ENCODE measurements around the gene DDX24. TPM values are rescaled to one million over a fixed set of nuclear protein-coding genes. Genes with fewer than 3 reads are reported as not detected.

Gene DDX24
- total and polyA plus RNA-seq, 5 donors from 2014 or later: 221 to 518 (median 257) TPM

DNA sequence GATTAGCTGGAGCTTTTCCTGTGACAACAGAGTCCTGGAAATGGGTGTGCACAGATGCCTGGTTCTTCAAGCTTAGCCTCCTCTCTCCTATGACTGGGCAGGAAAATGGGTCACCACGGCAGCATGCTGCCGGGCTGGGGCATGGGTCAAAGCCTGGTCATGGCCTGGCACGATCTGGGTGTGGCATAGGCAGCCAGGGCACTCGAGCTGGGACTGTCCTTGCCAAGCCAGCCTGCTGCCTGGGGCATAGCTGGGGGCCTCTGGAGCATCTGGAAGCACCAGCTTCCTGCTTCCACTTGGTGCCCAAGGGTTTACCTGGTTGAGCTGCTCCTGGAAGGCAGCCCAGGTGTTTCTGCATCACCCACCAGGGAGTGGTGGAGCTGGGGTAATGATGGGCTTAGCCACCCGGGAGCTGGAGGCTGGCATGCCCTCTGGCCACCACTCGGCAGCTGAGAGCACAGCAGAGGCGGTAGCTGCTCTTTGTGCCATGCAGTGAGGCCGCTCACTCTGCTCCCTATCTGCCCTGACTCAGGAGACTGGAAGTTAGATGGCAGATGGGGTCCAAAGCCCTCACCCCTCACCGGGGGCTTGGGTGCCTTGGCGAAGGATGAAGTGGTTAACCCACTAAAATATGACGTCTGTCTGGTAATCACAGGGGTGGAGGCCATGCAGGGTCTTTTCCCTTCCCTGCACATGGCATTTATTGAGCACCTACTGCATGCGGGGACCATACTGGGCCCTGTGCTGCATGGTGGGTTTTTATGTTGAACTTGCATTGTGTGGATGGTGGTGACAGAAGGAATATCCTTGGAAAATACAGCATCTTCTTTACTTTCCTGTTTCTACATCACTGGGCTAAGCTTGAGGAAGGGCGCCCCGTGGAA, 53.2 kb downstream of the DDX24 start:
- Mint-ChIP-seq H3K4me3 (peak overlapping the region; percentile 59 to 80 (median 72)), H3K27me3 (peaks cover 5% of the 10 kb centered on the region), H3K9me3 (no peaks in the 10 kb centered on the region), H3K36me3 (no peaks in the 10 kb centered on the region), H3K27ac (peak overlapping the region in 1 of 3 donors; percentile 25), H3K4me1 (peaks cover 0 to 21% (median 14%) of the 10 kb centered on the region in 4 donors)
- no peaks in the 10 kb centered on the region for H3K27me3 ChIP-seq (ENCODE audit: control insufficient read depth, insufficient read depth, low read length)
- DNase-seq (no peak), ATAC-seq (ENCODE audit: low read depth in 2 of 2) (no peak)
- no peak overlapping the region for H3K27ac ChIP-seq (ENCODE audit: insufficient read depth, low read length, poor library complexity, severe bottlenecking)
- no peak overlapping the region for H3K4me3 ChIP-seq (ENCODE audit: low read depth, low read length)
- H3K4me1 ChIP-seq (ENCODE audit: control insufficient read depth, insufficient read depth, low read length, poor library complexity, severe bottlenecking): peaks cover 10% of the 10 kb centered on the region
- no peaks in the 10 kb centered on the region for H3K36me3 ChIP-seq (ENCODE audit: control insufficient read depth, insufficient read depth, low read length)
- no peaks in the 10 kb centered on the region for H3K9me3 ChIP-seq (ENCODE audit: control insufficient read depth in 2 of 2, low read length in 2 of 2)

DNA sequence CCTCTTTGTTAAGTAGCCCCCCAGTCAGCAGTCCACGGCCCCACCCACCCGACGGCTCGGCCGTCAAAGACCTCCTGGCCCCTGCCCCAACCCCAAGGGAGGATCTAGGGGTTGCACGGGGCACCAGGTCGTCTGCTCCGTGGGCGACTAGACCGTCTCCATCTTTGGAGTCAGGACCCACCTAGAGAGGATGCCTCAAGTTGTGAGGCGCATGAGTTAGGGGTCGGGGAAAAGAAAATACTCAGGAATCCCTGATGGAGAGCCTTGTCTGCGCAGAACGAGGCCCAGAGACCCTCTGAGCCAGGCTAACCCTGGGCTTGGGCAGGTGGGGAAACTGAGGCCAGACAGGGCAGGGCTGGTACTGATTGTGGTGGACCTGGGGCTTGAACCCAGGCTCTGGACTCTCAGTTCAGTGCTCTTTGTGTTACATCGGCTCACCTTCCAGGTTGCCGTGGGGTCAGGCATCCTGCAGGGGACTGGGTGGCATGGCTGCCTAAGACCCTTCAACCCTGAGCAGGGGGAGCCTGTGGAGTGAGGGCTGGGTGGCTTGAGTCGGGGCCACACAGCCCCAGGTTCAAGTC, 54.0 kb downstream of the DDX24 start:
- H3K4me1 ChIP-seq (ENCODE audit: control insufficient read depth, insufficient read depth, low read length, poor library complexity, severe bottlenecking): peaks cover 10% of the 10 kb centered on the region
- no peak overlapping the region for H3K4me3 ChIP-seq (ENCODE audit: low read depth, low read length)
- H3K36me3 Mint-ChIP-seq: no peaks in the 10 kb centered on the region

DNA sequence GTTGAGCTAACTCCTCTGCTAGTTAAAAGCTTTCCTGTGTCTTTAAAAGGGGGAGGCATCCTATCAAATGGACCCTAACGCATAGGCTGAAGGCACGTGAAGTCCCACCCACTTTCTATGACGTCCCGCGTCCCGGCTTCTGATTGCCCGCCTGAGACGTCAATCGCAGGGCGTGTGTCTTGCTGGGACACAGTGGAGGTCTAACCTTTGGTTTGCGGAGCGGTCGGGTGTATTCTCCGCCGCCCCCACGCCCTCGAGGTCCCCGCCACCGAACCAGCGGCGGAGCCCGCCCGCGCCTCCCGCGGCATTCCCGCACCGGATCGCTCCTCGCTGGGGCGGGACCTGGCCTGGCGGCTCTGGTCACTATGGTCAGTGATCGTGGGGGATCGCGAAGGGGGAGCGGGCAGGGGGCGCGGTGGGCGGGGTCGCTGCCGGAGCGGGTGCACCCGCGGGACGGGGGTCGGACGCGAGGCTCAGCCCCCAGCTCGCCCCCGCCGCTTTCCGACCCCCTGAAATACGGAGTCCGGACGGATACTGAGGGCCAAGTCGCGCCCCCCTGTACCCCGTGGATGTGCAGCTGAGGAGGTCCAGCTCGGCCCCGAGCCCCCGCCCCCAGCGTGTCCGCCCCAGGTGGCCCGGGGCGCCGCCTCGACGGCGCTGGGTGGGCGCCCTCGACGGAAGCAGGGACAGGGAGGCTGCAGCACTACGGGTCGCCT, 54.7 kb downstream of the DDX24 start, which contains the start of gene OTUB2:
TSS of gene OTUB2 (plus strand) at position 168 of the 716 bp plus-strand sequence. CDS start at position 366, 198 bp downstream.
- no peaks in the 10 kb centered on the region for H3K36me3 Mint-ChIP-seq
- Histone ChIP-seq H3K9me3 (ENCODE audit: control insufficient read depth in 2 of 2, low read length in 2 of 2) (no peaks in the 10 kb centered on the region), H3K27me3 (ENCODE audit: control insufficient read depth, insufficient read depth, low read length) (no peaks in the 10 kb centered on the region), H3K4me1 (ENCODE audit: control insufficient read depth, insufficient read depth, low read length, poor library complexity, severe bottlenecking) (peaks cover 14% of the 10 kb centered on the region), H3K36me3 (ENCODE audit: control insufficient read depth, insufficient read depth, low read length) (no peaks in the 10 kb centered on the region), H3K4me3 (ENCODE audit: low read depth, low read length) (peak within 1 kb of the TSS; percentile 71), H3K27ac (ENCODE audit: insufficient read depth, low read length, poor library complexity, severe bottlenecking) (no peak within 1 kb of the TSS)
- peak within 1 kb of the TSS; percentile 65 to 88 (median 84) for H3K4me3 Mint-ChIP-seq
- DNase-seq: peak; percentile 87 to 99 (median 96)
- H3K27me3 Mint-ChIP-seq: peaks cover 5% of the 10 kb centered on the region
- H3K27ac Mint-ChIP-seq: peak within 1 kb of the TSS in 1 of 3 donors; percentile 80
- ATAC-seq (ENCODE audit: low read depth in 2 of 2): peak; percentile 99 to 100
- peaks cover 0 to 28% (median 17%) of the 10 kb centered on the region in 4 donors for H3K4me1 Mint-ChIP-seq
- H3K9me3 Mint-ChIP-seq: no peaks in the 10 kb centered on the region

More for the DNA sequence above, 54.0 kb downstream of the DDX24 start:
- no peaks in the 10 kb centered on the region for H3K9me3 ChIP-seq (ENCODE audit: control insufficient read depth in 2 of 2, low read length in 2 of 2)
- ATAC-seq (ENCODE audit: low read depth in 2 of 2) (no peak), DNase-seq (no peak)
- Mint-ChIP-seq H3K27me3 (peaks cover 5% of the 10 kb centered on the region), H3K4me3 (peak overlapping the region; percentile 21 to 73 (median 60)), H3K4me1 (peaks cover 0 to 26% (median 17%) of the 10 kb centered on the region in 4 donors), H3K27ac (peak overlapping the region in 1 of 3 donors; percentile 25), H3K9me3 (no peaks in the 10 kb centered on the region)
- no peaks in the 10 kb centered on the region for H3K27me3 ChIP-seq (ENCODE audit: control insufficient read depth, insufficient read depth, low read length)
- no peaks in the 10 kb centered on the region for H3K36me3 ChIP-seq (ENCODE audit: control insufficient read depth, insufficient read depth, low read length)
- no peak overlapping the region for H3K27ac ChIP-seq (ENCODE audit: insufficient read depth, low read length, poor library complexity, severe bottlenecking)

DNA sequence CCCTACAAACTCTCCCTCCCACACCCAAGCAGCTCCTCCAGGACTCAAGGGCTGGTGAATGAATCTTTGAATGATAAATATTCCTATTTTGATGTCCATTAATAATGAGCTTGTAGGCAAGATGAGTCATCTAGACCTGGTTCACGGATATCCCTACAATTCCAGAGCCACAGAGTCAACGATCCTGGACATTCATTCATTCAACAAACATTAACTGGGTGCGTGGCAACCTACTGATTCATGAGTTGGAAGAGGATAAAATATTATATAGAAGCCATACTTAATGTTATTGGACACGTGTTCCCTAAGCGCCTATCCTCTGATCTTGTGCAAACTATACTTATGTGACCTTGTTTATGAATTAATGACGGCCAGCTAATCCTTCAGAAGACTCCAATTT, 55.3 kb downstream of the DDX24 start:
- H3K27me3 Mint-ChIP-seq: peaks cover 5% of the 10 kb centered on the region
- peak overlapping the region; percentile 71 for H3K4me3 ChIP-seq (ENCODE audit: low read depth, low read length)
- peaks cover 14% of the 10 kb centered on the region for H3K4me1 ChIP-seq (ENCODE audit: control insufficient read depth, insufficient read depth, low read length, poor library complexity, severe bottlenecking)
- no peaks in the 10 kb centered on the region for H3K36me3 ChIP-seq (ENCODE audit: control insufficient read depth, insufficient read depth, low read length)
- DNase-seq (no peak), ATAC-seq (ENCODE audit: low read depth in 2 of 2) (no peak)
- peak overlapping the region; percentile 65 to 88 (median 84) for H3K4me3 Mint-ChIP-seq
- peaks cover 0 to 28% (median 17%) of the 10 kb centered on the region in 4 donors for H3K4me1 Mint-ChIP-seq
- H3K36me3 Mint-ChIP-seq: no peaks in the 10 kb centered on the region
- H3K9me3 Mint-ChIP-seq: no peaks in the 10 kb centered on the region
- no peak overlapping the region for H3K27ac ChIP-seq (ENCODE audit: insufficient read depth, low read length, poor library complexity, severe bottlenecking)
- H3K9me3 ChIP-seq (ENCODE audit: control insufficient read depth in 2 of 2, low read length in 2 of 2): no peaks in the 10 kb centered on the region
- no peaks in the 10 kb centered on the region for H3K27me3 ChIP-seq (ENCODE audit: control insufficient read depth, insufficient read depth, low read length)
- H3K27ac Mint-ChIP-seq: no peak overlapping the region

DNA sequence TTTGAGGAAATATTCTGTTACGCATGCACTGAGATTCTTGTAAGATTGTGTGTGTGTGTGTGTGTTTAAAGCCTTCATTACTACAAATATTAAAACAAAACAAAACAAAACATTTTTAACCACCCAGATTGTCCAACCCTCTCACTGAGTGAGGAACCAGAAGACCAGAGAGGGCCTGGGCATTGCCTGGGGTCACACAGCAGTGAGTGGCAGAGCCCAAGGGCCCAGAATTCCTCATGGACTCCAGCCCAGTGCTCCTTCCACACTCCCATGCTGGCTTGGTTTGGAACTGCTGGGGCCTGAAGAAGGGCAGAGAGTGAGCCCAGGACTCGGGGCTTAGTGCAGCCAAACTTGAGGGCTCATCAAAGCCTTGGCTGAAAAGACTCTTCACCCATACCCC, 56.5 kb downstream of the DDX24 start:
- no peak overlapping the region for H3K27ac Mint-ChIP-seq
- Histone ChIP-seq H3K27ac (ENCODE audit: insufficient read depth, low read length, poor library complexity, severe bottlenecking) (no peak overlapping the region), H3K27me3 (ENCODE audit: control insufficient read depth, insufficient read depth, low read length) (no peaks in the 10 kb centered on the region), H3K9me3 (ENCODE audit: control insufficient read depth in 2 of 2, low read length in 2 of 2) (no peaks in the 10 kb centered on the region), H3K36me3 (ENCODE audit: control insufficient read depth, insufficient read depth, low read length) (no peaks in the 10 kb centered on the region), H3K4me1 (ENCODE audit: control insufficient read depth, insufficient read depth, low read length, poor library complexity, severe bottlenecking) (peaks cover 14% of the 10 kb centered on the region), H3K4me3 (ENCODE audit: low read depth, low read length) (no peak overlapping the region)
- H3K36me3 Mint-ChIP-seq: no peaks in the 10 kb centered on the region
- DNase-seq (no peak), ATAC-seq (ENCODE audit: low read depth in 2 of 2) (no peak)
- peaks cover 0 to 28% (median 17%) of the 10 kb centered on the region in 4 donors for H3K4me1 Mint-ChIP-seq
- H3K9me3 Mint-ChIP-seq: no peaks in the 10 kb centered on the region
- H3K4me3 Mint-ChIP-seq: peak overlapping the region in 1 of 4 donors; percentile 37
- H3K27me3 Mint-ChIP-seq: peaks cover 5% of the 10 kb centered on the region

DNA sequence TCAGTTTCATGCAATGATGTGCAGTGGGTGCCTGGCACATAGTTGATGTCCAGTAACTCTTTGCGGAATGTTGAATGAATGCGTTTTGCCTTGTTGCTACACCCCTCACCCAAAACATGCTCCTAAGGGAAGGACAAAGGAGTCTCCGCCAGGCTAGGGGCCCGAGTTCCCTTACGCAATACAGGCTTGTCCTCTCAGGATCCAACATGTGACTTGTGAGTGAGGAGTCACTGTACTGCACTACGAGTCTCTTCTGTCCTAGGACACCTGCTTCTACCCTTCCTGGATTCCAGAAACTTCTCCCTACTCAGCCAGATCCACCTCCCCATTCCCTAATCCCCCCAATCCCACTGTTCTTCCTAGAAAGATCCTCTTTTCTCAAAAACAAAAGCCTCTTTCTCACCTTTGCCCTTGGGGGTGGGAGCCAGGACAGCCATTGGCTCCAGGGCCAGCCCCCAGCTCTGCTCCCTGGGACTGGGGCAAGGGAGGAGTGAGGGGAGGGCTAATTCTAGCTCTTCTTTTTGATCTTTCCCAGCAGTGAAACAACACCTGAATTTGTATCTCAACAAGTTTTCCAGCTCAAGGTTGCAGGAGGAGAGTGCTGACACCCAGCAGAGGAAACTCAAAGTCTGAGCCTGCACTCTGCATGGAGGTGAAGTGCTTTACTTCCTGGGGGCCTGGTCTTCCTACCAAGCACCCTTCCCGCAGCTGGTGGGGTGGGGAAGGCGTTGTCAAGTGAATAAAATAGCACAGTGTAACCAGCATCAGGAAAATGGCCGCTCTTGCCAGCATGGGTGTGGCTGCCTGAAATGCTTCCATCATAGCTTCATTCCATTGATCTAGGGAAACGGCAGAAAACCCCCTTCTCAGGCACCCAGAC, 58.2 kb downstream of the DDX24 start:
- Histone ChIP-seq H3K27ac (ENCODE audit: insufficient read depth, low read length, poor library complexity, severe bottlenecking) (no peak overlapping the region), H3K36me3 (ENCODE audit: control insufficient read depth, insufficient read depth, low read length) (no peaks in the 10 kb centered on the region), H3K4me1 (ENCODE audit: control insufficient read depth, insufficient read depth, low read length, poor library complexity, severe bottlenecking) (peaks cover 14% of the 10 kb centered on the region), H3K27me3 (ENCODE audit: control insufficient read depth, insufficient read depth, low read length) (no peaks in the 10 kb centered on the region), H3K9me3 (ENCODE audit: control insufficient read depth in 2 of 2, low read length in 2 of 2) (no peaks in the 10 kb centered on the region), H3K4me3 (ENCODE audit: low read depth, low read length) (no peak overlapping the region)
- H3K27ac Mint-ChIP-seq: no peak overlapping the region
- H3K27me3 Mint-ChIP-seq: peaks cover 5% of the 10 kb centered on the region
- H3K4me3 Mint-ChIP-seq: no peak overlapping the region
- H3K4me1 Mint-ChIP-seq: peaks cover 0 to 17% (median 10%) of the 10 kb centered on the region in 4 donors
- ATAC-seq (ENCODE audit: low read depth in 2 of 2) (no peak), DNase-seq (no peak)
- no peaks in the 10 kb centered on the region for H3K9me3 Mint-ChIP-seq
- no peaks in the 10 kb centered on the region for H3K36me3 Mint-ChIP-seq

Data from CD4-positive, CD25-positive, alpha-beta regulatory T cell (primary cell).